Nephron (organoid): ENCODE results near the gene ARL6IP4.
A peak's percentile ranks its signal among the peaks of the same experiment; 100 is the strongest.

Experiments used
- H3K27ac Mint-ChIP-seq, 3 experiments: 2 replicates each; pipeline ENCODE4 v1.8.0; 2020; ENCODE audit warnings: mixed read lengths in 3 of 3, mild to moderate bottlenecking in 2 of 3, moderate library complexity in 1 of 3
- H3K27me3 Mint-ChIP-seq: 2 replicates; pipeline ENCODE4 v1.8.0; 2021; ENCODE audit warnings: low read depth, mild to moderate bottlenecking, moderate library complexity, mixed read lengths
- H3K36me3 Mint-ChIP-seq: 2 replicates; pipeline ENCODE4 v1.8.0; 2020; ENCODE audit warnings: low read depth, mixed read lengths
- H3K4me1 Mint-ChIP-seq: 2 replicates; pipeline ENCODE4 v1.8.0; 2020; ENCODE audit warnings: mixed read lengths
- H3K4me3 Mint-ChIP-seq, 3 experiments: 2 replicates each; pipeline ENCODE4 v1.8.0; 2020; ENCODE audit warnings: mild to moderate bottlenecking in 3 of 3, mixed read lengths in 3 of 3, moderate library complexity in 2 of 3
- H3K9me3 Mint-ChIP-seq: 2 replicates; pipeline ENCODE4 v1.8.0; 2020; ENCODE audit warnings: mixed read lengths
- CTCF ChIP-seq, 3 experiments: fragments of 200-600 bp; sonication (generic); IDR thresholded peaks; one replicate each; pipeline ENCODE4 v1.5.0; 2021; ENCODE audit warnings: antibody characterized with exemption in 3 of 3; ENCODE audit not compliant: unreplicated experiment in 3 of 3

Gene ARL6IP4

GRCh38 chr12:122960193-122960569, 20.3 kb upstream of the ARL6IP4 start:
- Mint-ChIP-seq H3K4me1 (peaks cover 47% of the 10 kb centered on the region), H3K9me3 (no peaks in the 10 kb centered on the region), H3K4me3 (no peak overlapping the region), H3K36me3 (peaks cover 4% of the 10 kb centered on the region), H3K27me3 (no peaks in the 10 kb centered on the region), H3K27ac (no peak overlapping the region)
- TF ChIP-seq CTCF (IDR thresholded peaks at IDR 0.05; ENCODE audit: unreplicated experiment in 3 of 3), result no peak

GRCh38 chr12:122961531-122962329, 18.8 kb upstream of the ARL6IP4 start:
- peaks cover 4% of the 10 kb centered on the region for H3K36me3 Mint-ChIP-seq
- H3K4me3 Mint-ChIP-seq, result peak overlapping the region in 1 of 3 experiments; percentile 63
- no peak for TF ChIP-seq CTCF (IDR thresholded peaks at IDR 0.05; ENCODE audit: unreplicated experiment in 3 of 3)
- H3K27me3 Mint-ChIP-seq, result no peaks in the 10 kb centered on the region
- no peaks in the 10 kb centered on the region for H3K9me3 Mint-ChIP-seq
- peaks cover 45% of the 10 kb centered on the region for H3K4me1 Mint-ChIP-seq
- H3K27ac Mint-ChIP-seq, result peak overlapping the region in 2 of 3 experiments; percentile 52 to 56

GRCh38 chr12:122963941-122964265, 16.6 kb upstream of the ARL6IP4 start:
- Mint-ChIP-seq H3K9me3 (no peaks in the 10 kb centered on the region), H3K4me1 (peaks cover 42% of the 10 kb centered on the region), H3K27me3 (no peaks in the 10 kb centered on the region), H3K4me3 (peak overlapping the region; percentile 77 to 88 (median 87)), H3K36me3 (no peaks in the 10 kb centered on the region), H3K27ac (peak overlapping the region in 1 of 3 experiments; percentile 2)
- no peak for TF ChIP-seq CTCF (IDR thresholded peaks at IDR 0.05; ENCODE audit: unreplicated experiment in 3 of 3)

- TF ChIP-seq CTCF (IDR thresholded peaks at IDR 0.05; ENCODE audit: unreplicated experiment in 3 of 3), result no peak
- peak overlapping the region; percentile 77 to 88 (median 87) for H3K4me3 Mint-ChIP-seq
- H3K36me3 Mint-ChIP-seq, result no peaks in the 10 kb centered on the region
- H3K27me3 Mint-ChIP-seq, result no peaks in the 10 kb centered on the region
- peak overlapping the region in 2 of 3 experiments; percentile 2 to 56 for H3K27ac Mint-ChIP-seq
- H3K4me1 Mint-ChIP-seq, result peaks cover 44% of the 10 kb centered on the region
- no peaks in the 10 kb centered on the region for H3K9me3 Mint-ChIP-seq
Observed at GRCh38 chr12:122964439-122965257, 15.8 kb upstream of the ARL6IP4 start.

GRCh38 chr12:122965321-122965751, 15.1 kb upstream of the ARL6IP4 start:
- Mint-ChIP-seq H3K27ac (no peak overlapping the region), H3K4me3 (peak overlapping the region; percentile 77 to 87 (median 80)), H3K27me3 (no peaks in the 10 kb centered on the region), H3K36me3 (no peaks in the 10 kb centered on the region), H3K4me1 (peaks cover 47% of the 10 kb centered on the region), H3K9me3 (no peaks in the 10 kb centered on the region)
- no peak for TF ChIP-seq CTCF (IDR thresholded peaks at IDR 0.05; ENCODE audit: unreplicated experiment in 3 of 3)
